Calu3 (cell line): Measurements from ENCODE around the gene CAMKMT. TPM values are rescaled to one million over a fixed set of nuclear protein-coding genes. Genes with fewer than 3 reads are reported as not detected.

ENCODE experiments used
- BruUV-seq: library from RNA; stranded (reverse); fragments of 400-500 nt; replicated peaks from 2 replicates; lab custom pipeline; 2021; lab: Mats Ljungman, UMichigan
- CTCF ChIA-PET: fragments of 300-600 bp; sonication (Branson Sonifier 250); formaldehyde crosslinking; loops from one replicate; lab custom pipeline; 2022; ENCODE audit warnings: antibody characterized with exemption; lab: Charles Lee
- DNase-seq: peaks from one replicate; pipeline ENCODE4 v3.0.0; 2022
- H3K27ac Mint-ChIP-seq: one replicate; pipeline ENCODE4 v1.8.0; 2022; ENCODE audit warnings: mixed read lengths; ENCODE audit not compliant: unreplicated experiment
- H3K27me3 Mint-ChIP-seq: one replicate; pipeline ENCODE4 v1.8.0; 2022; ENCODE audit warnings: mixed read lengths; ENCODE audit not compliant: unreplicated experiment
- H3K36me3 Mint-ChIP-seq: one replicate; pipeline ENCODE4 v1.8.0; 2022; ENCODE audit warnings: mild to moderate bottlenecking, moderate library complexity, mixed read lengths; ENCODE audit not compliant: insufficient read depth, unreplicated experiment
- H3K4me1 Mint-ChIP-seq: one replicate; pipeline ENCODE4 v1.8.0; 2022; ENCODE audit warnings: mild to moderate bottlenecking, low read depth, mixed read lengths; ENCODE audit not compliant: unreplicated experiment
- H3K4me3 Mint-ChIP-seq: one replicate; pipeline ENCODE4 v1.8.0; 2022; ENCODE audit warnings: mild to moderate bottlenecking, low read depth, moderate library complexity, mixed read lengths; ENCODE audit not compliant: unreplicated experiment
- H3K9me3 Mint-ChIP-seq: one replicate; pipeline ENCODE4 v1.8.0; 2022; ENCODE audit warnings: low read depth, mixed read lengths; ENCODE audit not compliant: unreplicated experiment
- CTCF ChIP-seq: fragments of 200-600 bp; IDR thresholded peaks from one replicate; pipeline ENCODE4 v1.8.0; 2022; ENCODE audit warnings: antibody characterized with exemption; ENCODE audit not compliant: unreplicated experiment
- intact Hi-C: fragments of 100-400 bp; cut with micrococcal nuclease; formaldehyde crosslinking; loops from one replicate; pipeline ENCODE4 v1.10.0; 2022; ENCODE audit not compliant: unreplicated experiment
- total RNA-seq: library from RNA; stranded (reverse); gene quantifications from 2 replicates; pipeline ENCODE4 v1.2.3, GENCODE V29; 2022

CAMKMT gene
- total RNA-seq, 1 experiment from 2014 or later = 20.6 TPM

- Mint-ChIP-seq H3K9me3 (no peaks in the 10 kb centered on the region), H3K27me3 (no peaks in the 10 kb centered on the region), H3K27ac (peak overlapping the region; percentile 59), H3K4me1 (peaks cover 27% of the 10 kb centered on the region), H3K36me3 (peaks cover 25% of the 10 kb centered on the region), H3K4me3 (peak overlapping the region; percentile 88)
- intact Hi-C loops = no loop called here
- CTCF ChIA-PET = interaction anchor here (1.0 to 1.2 kb wide), 2 partner anchors 9 to 116 kb away, joined by 3 read pairs; no protein-coding TSS in a partner anchor
- BruUV-seq = no TSS peak
- DNase-seq = no peak
- TF ChIP-seq CTCF = no peak
Observed at GRCh38 chr2:44364604-44365003, 2.9 kb downstream of the CAMKMT start.

GRCh38 chr2:44367591-44367990 lies 5.8 kb downstream of the CAMKMT start:
- no peaks in the 10 kb centered on the region for H3K9me3 Mint-ChIP-seq
- intact Hi-C loops = no loop called here
- H3K4me3 Mint-ChIP-seq = no peak overlapping the region
- no peaks in the 10 kb centered on the region for H3K27me3 Mint-ChIP-seq
- H3K4me1 Mint-ChIP-seq = peaks cover 20% of the 10 kb centered on the region
- TF ChIP-seq CTCF = no peak
- no TSS peak for BruUV-seq
- H3K27ac Mint-ChIP-seq = no peak overlapping the region
- CTCF ChIA-PET = no interaction called here
- H3K36me3 Mint-ChIP-seq = peaks cover 4% of the 10 kb centered on the region
- no peak for DNase-seq

GRCh38 chr2:44369392-44369791 lies 7.6 kb downstream of the CAMKMT start:
- TF ChIP-seq CTCF = no peak
- intact Hi-C loops = no loop called here
- BruUV-seq = no TSS peak
- no peaks in the 10 kb centered on the region for H3K9me3 Mint-ChIP-seq
- H3K27ac Mint-ChIP-seq = no peak overlapping the region
- CTCF ChIA-PET = no interaction called here
- no peak overlapping the region for H3K4me3 Mint-ChIP-seq
- no peaks in the 10 kb centered on the region for H3K27me3 Mint-ChIP-seq
- DNase-seq = no peak
- peaks cover 11% of the 10 kb centered on the region for H3K36me3 Mint-ChIP-seq
- H3K4me1 Mint-ChIP-seq = peaks cover 13% of the 10 kb centered on the region

- Mint-ChIP-seq H3K36me3 (peaks cover 11% of the 10 kb centered on the region), H3K4me3 (no peak overlapping the region), H3K27ac (no peak overlapping the region), H3K4me1 (no peaks in the 10 kb centered on the region), H3K9me3 (no peaks in the 10 kb centered on the region), H3K27me3 (no peaks in the 10 kb centered on the region)
- TF ChIP-seq CTCF = no peak
- no TSS peak for BruUV-seq
- intact Hi-C loops = no loop called here
- CTCF ChIA-PET = interaction anchor here (0.6 kb wide), 1 partner anchor 386 kb away, joined by 5 read pairs; no protein-coding TSS in a partner anchor
- no peak for DNase-seq
Observed at GRCh38 chr2:44371445-44371844, 9.7 kb downstream of the CAMKMT start.
